WTC11 (cell line): Measurements from ENCODE around the gene ZBTB7B. TPM values are rescaled to one million over a fixed set of nuclear protein-coding genes. Genes with fewer than 3 reads are reported as not detected.

Experiments
- E2F1 ChIP-seq: sonication (generic); formaldehyde crosslinking; IDR thresholded peaks from 2 replicates; pipeline ENCODE4 v1.8.0; 2022; ENCODE audit warnings: mild to moderate bottlenecking, missing genetic modification reagents
- E2F5 ChIP-seq: sonication (generic); formaldehyde crosslinking; IDR thresholded peaks from 2 replicates; pipeline ENCODE4 v1.8.1; 2022; ENCODE audit warnings: mild to moderate bottlenecking, moderate library complexity, missing genetic modification reagents
- FOXJ3 ChIP-seq: sonication (generic); formaldehyde crosslinking; IDR thresholded peaks from 2 replicates; pipeline ENCODE4 v1.9.0; 2021; ENCODE audit warnings: missing genetic modification reagents, mild to moderate bottlenecking, borderline replicate concordance
- FOXP4 ChIP-seq: sonication (generic); formaldehyde crosslinking; IDR thresholded peaks from 2 replicates; pipeline ENCODE4 v1.8.0; 2022; ENCODE audit warnings: mild to moderate bottlenecking, missing genetic modification reagents
- MYBL2 ChIP-seq: sonication (generic); formaldehyde crosslinking; IDR thresholded peaks from 2 replicates; pipeline ENCODE4 v1.8.1; 2023; ENCODE audit warnings: mild to moderate bottlenecking, moderate library complexity, missing genetic modification reagents
- PRDM15 ChIP-seq: sonication (generic); formaldehyde crosslinking; IDR thresholded peaks from 2 replicates; pipeline ENCODE4 v1.8.0; 2022; ENCODE audit warnings: missing genetic modification reagents
- PREB ChIP-seq: sonication (generic); formaldehyde crosslinking; IDR thresholded peaks from 2 replicates; pipeline ENCODE4 v1.8.1; 2022; ENCODE audit warnings: mild to moderate bottlenecking, missing genetic modification reagents, moderate library complexity, borderline replicate concordance
- PRRX2 ChIP-seq: fragments of 250-450 bp; sonication (Bioruptor Pico); IDR thresholded peaks from 2 replicates; pipeline ENCODE4 v1.8.0; 2021; ENCODE audit warnings: mild to moderate bottlenecking
- RELA ChIP-seq: sonication (generic); formaldehyde crosslinking; IDR thresholded peaks from 2 replicates; pipeline ENCODE4 v1.8.1; 2022; ENCODE audit warnings: missing genetic modification reagents, mild to moderate bottlenecking, borderline replicate concordance
- SOX15 ChIP-seq: fragments of 250-450 bp; sonication (Bioruptor Pico); IDR thresholded peaks from 2 replicates; pipeline ENCODE4 v1.9.0; 2021; ENCODE audit warnings: mild to moderate bottlenecking
- TEAD1 ChIP-seq: sonication (generic); formaldehyde crosslinking; IDR thresholded peaks from 2 replicates; pipeline ENCODE4 v1.8.0; 2022; ENCODE audit warnings: mild to moderate bottlenecking, missing genetic modification reagents
- TEAD4 ChIP-seq: sonication (generic); formaldehyde crosslinking; IDR thresholded peaks from 2 replicates; pipeline ENCODE4 v1.8.0; 2022; ENCODE audit warnings: mild to moderate bottlenecking, missing genetic modification reagents
- ZNF138 ChIP-seq: sonication (generic); formaldehyde crosslinking; conservative IDR thresholded peaks from 2 replicates; pipeline ENCODE4 v1.8.1; 2022; ENCODE audit warnings: mild to moderate bottlenecking, moderate library complexity, missing genetic modification reagents
- ZNF281 ChIP-seq: sonication (generic); formaldehyde crosslinking; IDR thresholded peaks from 2 replicates; pipeline ENCODE4 v1.8.0; 2023; ENCODE audit warnings: mild to moderate bottlenecking, missing genetic modification reagents
- ZNF532 ChIP-seq: fragments of 250-450 bp; sonication (Bioruptor Pico); IDR thresholded peaks from 2 replicates; pipeline ENCODE4 v1.9.0; 2021; ENCODE audit warnings: mild to moderate bottlenecking, borderline replicate concordance
- total RNA-seq: library from RNA; stranded (reverse); gene quantifications from 3 replicates; pipeline ENCODE4 v1.2.3, GENCODE V29; 2021

Gene ZBTB7B
- total RNA-seq, 1 experiment from 2014 or later, result 29.8 TPM

GRCh38 chr1:154970631-154971340 is 31.8 kb upstream of the ZBTB7B start, which contains the start of gene SHC1 (continued):
- TF ChIP-seq E2F1 (no peak), TEAD4 (CRISPR knock-in tag) (no peak), FOXJ3 (CRISPR knock-in tag) (no peak), TEAD1 (peak; percentile 56; the same call in 1 of the 2 replicates), SOX15 (CRISPR knock-in tag) (no peak), ZNF138 (CRISPR knock-in tag) (no peak), RELA (no peak), ZNF281 (CRISPR knock-in tag) (0 out of 2 replicates have a peak, but pooled peaks have one; percentile 13), PRRX2 (0 out of 2 replicates have a peak, but pooled peaks have one; percentile 35), PREB (CRISPR knock-in tag) (no peak), MYBL2 (CRISPR knock-in tag) (no peak), E2F5 (0 out of 2 replicates have a peak, but pooled peaks have one; percentile 35), ZNF532 (CRISPR knock-in tag) (no peak), FOXP4 (0 out of 2 replicates have a peak, but pooled peaks have one; percentile 25), PRDM15 (CRISPR knock-in tag) (peak; percentile 48; the same call in 1 of the 2 replicates)
